NB4 (cell line): Measurements from ENCODE around the gene NEO1.

ENCODE experiments used
- DNase-seq: peaks from one replicate; pipeline ENCODE4 v3.0.0; 2010; ENCODE audit warnings: low read depth
- H3K4me3 ChIP-seq: one replicate; pipeline ENCODE4 v1.5.1; 2011; ENCODE audit warnings: mild to moderate bottlenecking, low read depth, low read length, moderate library complexity
- MAX ChIP-seq: IDR thresholded peaks from 2 replicates; pipeline ENCODE4 v1.6.1; 2011; ENCODE audit warnings: low read depth, low read length
- MYC ChIP-seq: IDR thresholded peaks from 2 replicates; pipeline ENCODE4 v1.6.1; 2011; ENCODE audit warnings: low read depth, low read length
- POLR2A ChIP-seq: IDR thresholded peaks from 2 replicates; pipeline ENCODE4 v1.6.1; 2011; ENCODE audit warnings: mild to moderate bottlenecking; ENCODE audit not compliant: insufficient read length; ENCODE audit errors: extremely low read depth
- TF ChIP-seq, protein P1 (sequence below): IDR thresholded peaks from one replicate; pipeline ENCODE4 v1.5.1; 2012; ENCODE audit warnings: low read depth, low read length

Gene NEO1

DNA sequence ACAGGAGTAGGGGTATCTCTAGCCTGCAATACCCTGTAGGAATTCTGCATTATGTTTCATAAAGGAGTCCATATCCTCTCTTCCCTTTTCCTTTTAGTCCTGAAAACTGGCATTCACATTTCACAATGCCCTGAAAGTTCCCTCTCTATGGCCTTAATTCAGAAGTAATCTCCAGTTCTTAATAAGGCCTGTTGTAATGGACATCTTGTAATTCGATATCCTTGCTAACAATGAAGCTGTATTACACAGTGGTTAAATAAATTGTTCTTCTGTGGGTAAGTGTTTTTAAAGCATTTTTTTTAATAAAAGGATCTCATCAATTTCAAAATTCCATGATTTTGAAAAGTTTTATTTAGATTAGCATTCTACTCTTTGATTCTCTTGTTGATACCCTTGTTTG, 34.3 kb upstream of the NEO1 start:
- TF ChIP-seq MYC = no peak
- TF ChIP-seq POLR2A = no peak
- TF ChIP-seq, protein P1, sequence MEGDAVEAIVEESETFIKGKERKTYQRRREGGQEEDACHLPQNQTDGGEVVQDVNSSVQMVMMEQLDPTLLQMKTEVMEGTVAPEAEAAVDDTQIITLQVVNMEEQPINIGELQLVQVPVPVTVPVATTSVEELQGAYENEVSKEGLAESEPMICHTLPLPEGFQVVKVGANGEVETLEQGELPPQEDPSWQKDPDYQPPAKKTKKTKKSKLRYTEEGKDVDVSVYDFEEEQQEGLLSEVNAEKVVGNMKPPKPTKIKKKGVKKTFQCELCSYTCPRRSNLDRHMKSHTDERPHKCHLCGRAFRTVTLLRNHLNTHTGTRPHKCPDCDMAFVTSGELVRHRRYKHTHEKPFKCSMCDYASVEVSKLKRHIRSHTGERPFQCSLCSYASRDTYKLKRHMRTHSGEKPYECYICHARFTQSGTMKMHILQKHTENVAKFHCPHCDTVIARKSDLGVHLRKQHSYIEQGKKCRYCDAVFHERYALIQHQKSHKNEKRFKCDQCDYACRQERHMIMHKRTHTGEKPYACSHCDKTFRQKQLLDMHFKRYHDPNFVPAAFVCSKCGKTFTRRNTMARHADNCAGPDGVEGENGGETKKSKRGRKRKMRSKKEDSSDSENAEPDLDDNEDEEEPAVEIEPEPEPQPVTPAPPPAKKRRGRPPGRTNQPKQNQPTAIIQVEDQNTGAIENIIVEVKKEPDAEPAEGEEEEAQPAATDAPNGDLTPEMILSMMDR = no peak
- TF ChIP-seq MAX = no peak
- no peak overlapping the region for H3K4me3 ChIP-seq
- DNase-seq = no peak

DNA sequence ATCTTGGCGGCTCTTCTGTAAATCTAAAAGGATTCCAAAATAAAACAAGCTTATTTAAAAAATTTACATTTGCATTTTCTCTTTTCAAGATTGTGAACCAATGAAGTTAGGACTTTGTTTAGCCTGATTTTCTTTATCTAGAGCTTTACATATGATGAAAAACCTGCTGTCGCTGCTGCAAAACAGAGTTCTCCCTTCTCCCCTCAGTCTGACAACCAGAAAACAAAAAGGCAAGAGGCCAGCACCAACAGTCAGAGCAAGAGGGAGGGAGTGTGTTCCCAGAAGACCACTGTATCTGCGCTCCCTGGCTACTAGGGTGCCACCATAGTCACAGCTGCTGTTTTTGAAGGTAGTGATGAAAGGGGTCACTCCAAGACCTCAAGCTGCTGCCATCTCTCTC, 33.1 kb upstream of the NEO1 start:
- TF ChIP-seq POLR2A (no peak), MAX (no peak), MYC (no peak)
- TF ChIP-seq, protein P1 = no peak
- no peak overlapping the region for H3K4me3 ChIP-seq
- DNase-seq = no peak

DNA sequence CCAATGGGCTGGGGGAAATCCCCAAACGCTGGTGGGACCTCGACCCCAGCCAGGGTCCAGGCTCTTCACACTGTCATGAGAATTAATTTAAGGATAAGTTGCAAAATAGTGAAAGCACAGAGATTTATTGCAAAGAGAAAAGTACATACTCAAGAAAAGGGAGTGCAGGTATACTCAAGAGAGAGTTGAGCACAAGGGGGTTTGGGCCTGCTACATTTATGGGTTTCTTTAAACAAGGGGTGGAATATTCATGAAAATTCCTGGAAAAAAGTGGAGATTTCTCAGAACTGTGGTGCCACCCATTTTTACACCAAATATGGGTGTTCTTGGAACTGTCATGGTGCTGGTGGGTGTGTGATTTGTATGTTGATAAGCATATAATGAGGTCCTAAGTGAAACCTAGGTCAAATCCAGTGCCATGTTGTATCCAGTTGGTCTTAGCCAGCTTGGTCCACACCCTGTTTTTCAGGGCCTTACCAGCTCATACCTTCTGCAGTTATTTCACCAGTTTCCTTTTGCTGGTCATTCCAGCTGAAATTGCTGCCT, 32.6 kb upstream of the NEO1 start:
- TF ChIP-seq MAX (no peak), POLR2A (no peak), MYC (no peak)
- TF ChIP-seq, protein P1 = no peak
- DNase-seq = no peak
- no peak overlapping the region for H3K4me3 ChIP-seq

GRCh38 chr15:73021139-73021621, 31.1 kb upstream of the NEO1 start:
- DNase-seq = no peak
- no peak overlapping the region for H3K4me3 ChIP-seq
- TF ChIP-seq POLR2A (no peak), MYC (no peak), MAX (no peak)
- TF ChIP-seq, protein P1 = no peak

DNA sequence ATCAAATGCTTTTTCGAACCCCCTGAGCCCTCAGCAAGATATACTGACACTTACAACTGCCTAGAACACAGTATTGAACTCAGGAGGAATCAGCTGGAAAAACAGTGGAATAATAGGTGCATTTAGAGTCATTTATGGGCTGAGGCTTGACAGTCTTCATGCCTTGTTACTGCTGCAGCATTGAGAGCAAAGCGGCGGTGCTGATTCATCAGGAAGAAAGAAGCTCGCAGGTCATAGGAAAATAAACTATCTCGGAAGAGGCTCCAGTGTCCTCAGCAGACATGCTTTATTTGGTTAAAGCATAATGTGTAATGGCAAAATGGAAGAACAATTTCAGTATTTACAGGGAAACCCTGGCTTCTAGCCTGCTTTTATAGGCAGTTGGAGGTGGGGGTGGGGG, 30.1 kb upstream of the NEO1 start:
- TF ChIP-seq MYC (no peak), MAX (no peak), POLR2A (no peak)
- TF ChIP-seq, protein P1 = no peak
- no peak overlapping the region for H3K4me3 ChIP-seq
- DNase-seq = no peak
